H9 (cell line): ENCODE measurements around the gene NAT14. TPM values are rescaled to one million over a fixed set of nuclear protein-coding genes. Genes with fewer than 3 reads are reported as not detected.

Experiments
- DNase-seq: peaks from one replicate; pipeline ENCODE4 v3.0.0-alpha.2; 2017
- H2AFZ ChIP-seq: one replicate; pipeline ENCODE4 v1.6.1; 2013; ENCODE audit warnings: mild to moderate bottlenecking, low read length, control low read depth, moderate library complexity
- H2AK5ac ChIP-seq: 2 replicates; pipeline ENCODE4 v1.6.1; 2013; ENCODE audit warnings: low read length, control low read depth, mixed read lengths; ENCODE audit not compliant: insufficient read length
- H2BK120ac ChIP-seq: one replicate; pipeline ENCODE4 v1.6.1; 2013; ENCODE audit warnings: low read depth, mild to moderate bottlenecking, low read length, control low read depth, inconsistent platforms; ENCODE audit not compliant: poor library complexity, severe bottlenecking
- H2BK12ac ChIP-seq: 2 replicates; pipeline ENCODE4 v1.6.1; 2013; ENCODE audit warnings: low read length, control low read depth, mixed read lengths, low read depth; ENCODE audit not compliant: insufficient read length
- H2BK15ac ChIP-seq: 2 replicates; pipeline ENCODE4 v1.6.1; 2013; ENCODE audit warnings: low read depth, low read length, control low read depth
- H2BK20ac ChIP-seq: one replicate; pipeline ENCODE4 v1.6.1; 2013; ENCODE audit warnings: low read depth, mild to moderate bottlenecking, low read length, control low read depth, inconsistent platforms; ENCODE audit not compliant: poor library complexity, severe bottlenecking
- H2BK5ac ChIP-seq: 2 replicates; pipeline ENCODE4 v1.6.1; 2013; ENCODE audit warnings: low read length, control low read depth, mixed read lengths; ENCODE audit not compliant: insufficient read length
- H3K14ac ChIP-seq: 2 replicates; pipeline ENCODE4 v1.6.1; 2013; ENCODE audit warnings: low read length, control low read depth; ENCODE audit not compliant: insufficient read depth
- H3K18ac ChIP-seq: 2 replicates; pipeline ENCODE4 v1.6.1; 2013; ENCODE audit warnings: low read depth, mild to moderate bottlenecking, mixed read lengths, low read length, control low read depth; ENCODE audit not compliant: insufficient read length
- H3K23ac ChIP-seq: 2 replicates; pipeline ENCODE4 v1.6.1; 2013; ENCODE audit warnings: low read length, control low read depth, mixed read lengths, low read depth; ENCODE audit not compliant: insufficient read length
- H3K23me2 ChIP-seq: 2 replicates; pipeline ENCODE4 v1.6.1; 2013; ENCODE audit warnings: low read depth, mild to moderate bottlenecking, mixed read lengths, low read length, control low read depth; ENCODE audit not compliant: insufficient read length, poor library complexity, severe bottlenecking
- H3K27ac ChIP-seq: 2 replicates; pipeline ENCODE4 v1.5.1; 2013; ENCODE audit warnings: low read length, control low read depth, mixed read lengths, low read depth; ENCODE audit not compliant: insufficient read length
- H3K27me3 ChIP-seq: 2 replicates; pipeline ENCODE4 v1.6.1; 2013; ENCODE audit warnings: low read length, control low read depth, inconsistent platforms; ENCODE audit not compliant: insufficient read depth
- H3K4ac ChIP-seq: 2 replicates; pipeline ENCODE4 v1.6.1; 2013; ENCODE audit warnings: low read depth, mild to moderate bottlenecking, control low read depth, inconsistent platforms, low read length, moderate library complexity
- H3K4me1 ChIP-seq: 2 replicates; pipeline ENCODE4 v1.6.1; 2013; ENCODE audit warnings: low read length, control low read depth, inconsistent platforms; ENCODE audit not compliant: insufficient read depth
- H3K4me2 ChIP-seq: 2 replicates; pipeline ENCODE4 v1.6.1; 2013; ENCODE audit warnings: low read length, control low read depth, mixed read lengths; ENCODE audit not compliant: insufficient read length, insufficient read depth
- H3K56ac ChIP-seq: 2 replicates; pipeline ENCODE4 v1.6.1; 2013; ENCODE audit warnings: low read depth, mild to moderate bottlenecking, mixed read lengths, low read length, control low read depth; ENCODE audit not compliant: insufficient read length
- H3K79me1 ChIP-seq: 2 replicates; pipeline ENCODE4 v1.6.1; 2013; ENCODE audit warnings: low read depth, mild to moderate bottlenecking, moderate library complexity, low read length, control low read depth, inconsistent platforms; ENCODE audit not compliant: insufficient read depth, poor library complexity, severe bottlenecking
- H3K79me2 ChIP-seq: 2 replicates; pipeline ENCODE4 v1.6.1; 2013; ENCODE audit warnings: low read length, control low read depth, inconsistent platforms; ENCODE audit not compliant: insufficient read depth
- H3K9ac ChIP-seq: 2 replicates; pipeline ENCODE4 v1.6.1; 2013; ENCODE audit warnings: low read length, control low read depth, mixed read lengths; ENCODE audit not compliant: insufficient read length; ENCODE audit errors: extremely low read depth
- H3K9me3 ChIP-seq: one replicate; pipeline ENCODE4 v1.6.1; 2013; ENCODE audit warnings: low read depth, low read length, inconsistent platforms; ENCODE audit not compliant: control insufficient read depth
- H3T11ph ChIP-seq: one replicate; pipeline ENCODE4 v1.6.1; 2013; ENCODE audit warnings: mild to moderate bottlenecking, low read length, control low read depth, inconsistent platforms
- H4K20me1 ChIP-seq: one replicate; pipeline ENCODE4 v1.6.1; 2013; ENCODE audit not compliant: control insufficient read depth, insufficient read length, insufficient read depth
- H4K5ac ChIP-seq: 2 replicates; pipeline ENCODE4 v1.6.1; 2013; ENCODE audit warnings: low read depth, mild to moderate bottlenecking, mixed read lengths, low read length, control low read depth; ENCODE audit not compliant: insufficient read length
- H4K8ac ChIP-seq: replicated peaks from 2 replicates; pipeline ENCODE4 v1.6.1; 2013; ENCODE audit warnings: low read length, control low read depth, mixed read lengths, low read depth; ENCODE audit not compliant: insufficient read length
- H4K91ac ChIP-seq: 2 replicates; pipeline ENCODE4 v1.6.1; 2013; ENCODE audit warnings: low read depth, mild to moderate bottlenecking, moderate library complexity, mixed read lengths, low read length, control low read depth; ENCODE audit not compliant: insufficient read length
- H3K27ac Mint-ChIP-seq, 3 experiments: 2 replicates in 2 of 3; 3 replicates in 1 of 3; pipeline ENCODE4 v1.8.0; 2020 to 2021; ENCODE audit warnings: mixed read lengths in 3 of 3, mild to moderate bottlenecking in 1 of 3, moderate library complexity in 1 of 3
- H3K27me3 Mint-ChIP-seq: 2 replicates; pipeline ENCODE4 v1.8.0; 2021; ENCODE audit warnings: low read depth, mild to moderate bottlenecking, moderate library complexity, mixed read lengths
- H3K36me3 Mint-ChIP-seq, 3 experiments: 2 replicates in 2 of 3; 3 replicates in 1 of 3; pipeline ENCODE4 v1.8.0; 2020 to 2021; ENCODE audit warnings: low read depth in 3 of 3, mixed read lengths in 3 of 3; ENCODE audit not compliant: insufficient read depth in 1 of 3
- H3K4me1 Mint-ChIP-seq, 2 experiments: 2 replicates each; pipeline ENCODE4 v1.8.0; 2020; ENCODE audit warnings: mixed read lengths in 2 of 2
- H3K4me3 Mint-ChIP-seq, 2 experiments: 2 replicates in 1 of 2; 3 replicates in 1 of 2; pipeline ENCODE4 v1.8.0; 2020 to 2021; ENCODE audit warnings: mild to moderate bottlenecking in 2 of 2, mixed read lengths in 2 of 2, moderate library complexity in 1 of 2
- H3K9me3 Mint-ChIP-seq, 2 experiments: 2 replicates in 1 of 2; 3 replicates in 1 of 2; pipeline ENCODE4 v1.8.0; 2020; ENCODE audit warnings: mild to moderate bottlenecking in 2 of 2, mixed read lengths in 2 of 2, moderate library complexity in 1 of 2
- CTCF ChIP-seq: fragments of 200-600 bp; sonication (generic); conservative IDR thresholded peaks from 3 replicates; pipeline ENCODE4 v1.8.0; 2021; ENCODE audit warnings: antibody characterized with exemption, mild to moderate bottlenecking
- WGBS: extraction: QIAGEN DNeasy Blood & Tissue Kit; methylation state at CpG from one replicate; pipeline ENCODE4 v1.1.7; 2013; ENCODE audit warnings: missing lambda C conversion rate, low lambda C conversion rate, mixed read lengths; ENCODE audit not compliant: insufficient read length; ENCODE audit errors: extremely low coverage; 5-methylcytosine and 5-hydroxymethylcytosine counted together
- total RNA-seq: library from RNA; stranded (reverse); gene quantifications from 2 replicates; pipeline ENCODE4 v1.2.1, GENCODE V29; 2021

Gene NAT14
- total RNA-seq, 1 experiment from 2014 or later, result 51.2 TPM

DNA sequence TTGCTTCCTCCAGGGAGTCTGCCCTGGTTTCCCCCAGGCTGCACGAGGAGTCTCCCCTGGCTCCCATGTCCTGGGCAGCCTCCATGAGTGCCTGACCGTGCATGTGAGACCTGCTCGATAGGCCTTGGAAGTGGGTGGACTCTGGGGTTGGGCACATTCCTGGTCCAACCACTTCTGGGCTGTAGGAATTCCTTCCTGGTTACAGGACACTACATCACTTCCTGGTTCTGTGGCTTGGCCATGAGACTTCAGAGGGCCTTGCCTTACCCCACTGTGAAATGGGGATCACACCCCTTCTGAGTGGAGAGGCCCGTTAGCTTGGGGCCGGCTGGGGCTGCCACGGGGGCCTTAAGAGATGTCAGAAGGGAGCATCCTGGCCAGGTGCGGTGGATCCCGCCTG, 12.5 kb upstream of the NAT14 start:
- Histone ChIP-seq H3K9ac (no peak overlapping the region), H4K5ac (no peak overlapping the region), H4K91ac (no peak overlapping the region), H3K9me3 (no peaks in the 10 kb centered on the region), H4K20me1 (no peaks in the 10 kb centered on the region), H3K79me2 (no peaks in the 10 kb centered on the region), H2AK5ac (no peak overlapping the region), H2BK15ac (no peak overlapping the region), H3K23ac (no peak overlapping the region), H2BK120ac (no peak overlapping the region), H2BK5ac (no peak overlapping the region), H3T11ph (no peak overlapping the region), H4K8ac (no peak overlapping the region), H3K4me1 (no peaks in the 10 kb centered on the region; the same call in 1 of the 2 replicates), H3K4ac (no peak overlapping the region), H3K14ac (no peak overlapping the region), H3K79me1 (no peaks in the 10 kb centered on the region), H2BK20ac (no peak overlapping the region), H2AFZ (no peak overlapping the region), H3K4me2 (no peak overlapping the region), H3K27ac (no peak overlapping the region), H3K27me3 (no peaks in the 10 kb centered on the region), H3K23me2 (peaks cover 5% of the 10 kb centered on the region), H2BK12ac (no peak overlapping the region), H3K56ac (no peak overlapping the region), H3K18ac (no peak overlapping the region)
- no peak for DNase-seq
- Mint-ChIP-seq H3K27me3 (peaks cover 2% of the 10 kb centered on the region), H3K4me3 (no peak overlapping the region), H3K4me1 (peaks cover 22 to 38% of the 10 kb centered on the region in 2 experiments), H3K36me3 (no peaks in the 10 kb centered on the region; a peak in 1 of 7 replicates), H3K27ac (no peak overlapping the region), H3K9me3 (no peaks in the 10 kb centered on the region; a peak in 1 of 5 replicates)
- TF ChIP-seq CTCF, result no peak
- no CpG with 5 or more reads among the region's 8 CpGs for WGBS
